C4-2B (cell line): ENCODE data around the gene LTB4R2.

Experiments used
- H3K27ac ChIP-seq: fragments of 450-650 bp; 2 replicates; pipeline ENCODE4 v1.5.1; 2017
- ZFX ChIP-seq: fragments of 450-650 bp; IDR thresholded peaks from 2 replicates; pipeline ENCODE4 v1.6.1; 2017
- TF ChIP-seq, protein P1 (sequence below): fragments of 450-650 bp; conservative IDR thresholded peaks from 2 replicates; pipeline ENCODE4 v1.5.1; 2017; ENCODE audit warnings: mild to moderate bottlenecking

The LTB4R2 gene

DNA sequence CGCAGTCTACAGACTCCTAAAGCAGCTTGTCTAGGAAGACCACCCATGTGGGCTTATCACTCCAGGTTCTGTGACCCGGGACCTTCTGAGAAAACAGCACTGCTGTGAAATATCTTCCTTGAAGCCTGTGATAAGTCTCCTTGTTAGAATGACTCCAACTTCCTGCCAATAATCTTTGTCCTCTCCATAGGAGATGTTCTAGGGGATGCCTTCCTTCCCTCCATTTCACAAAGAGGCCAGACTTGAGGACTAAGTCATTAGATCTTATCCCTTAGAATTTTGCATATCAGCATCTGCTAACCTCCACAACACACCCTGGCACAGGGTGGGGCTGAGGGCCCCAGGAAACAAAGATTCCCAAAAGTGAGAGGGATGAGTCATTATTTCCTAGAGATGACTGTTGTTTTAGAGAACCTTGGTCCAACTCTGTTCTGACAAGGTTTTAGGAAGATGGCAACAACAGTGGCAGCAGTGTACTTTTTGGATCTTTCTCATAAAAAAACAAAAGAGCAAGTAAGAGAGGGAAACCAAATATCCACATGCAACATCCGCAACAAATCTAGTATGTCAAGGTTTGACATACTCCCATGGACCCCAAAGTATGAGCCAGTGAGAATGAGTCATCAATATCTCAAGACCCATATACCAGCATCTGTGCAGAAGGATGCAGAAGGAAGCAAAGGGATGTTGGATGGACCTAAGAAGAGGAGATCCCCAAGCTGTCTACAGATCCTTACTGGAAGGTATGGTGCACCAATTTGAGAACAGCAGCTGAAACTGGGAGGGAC lies 7.4 kb downstream of the LTB4R2 start:
- no peak overlapping the region for H3K27ac ChIP-seq
- no peak for TF ChIP-seq ZFX
- TF ChIP-seq, protein P1, sequence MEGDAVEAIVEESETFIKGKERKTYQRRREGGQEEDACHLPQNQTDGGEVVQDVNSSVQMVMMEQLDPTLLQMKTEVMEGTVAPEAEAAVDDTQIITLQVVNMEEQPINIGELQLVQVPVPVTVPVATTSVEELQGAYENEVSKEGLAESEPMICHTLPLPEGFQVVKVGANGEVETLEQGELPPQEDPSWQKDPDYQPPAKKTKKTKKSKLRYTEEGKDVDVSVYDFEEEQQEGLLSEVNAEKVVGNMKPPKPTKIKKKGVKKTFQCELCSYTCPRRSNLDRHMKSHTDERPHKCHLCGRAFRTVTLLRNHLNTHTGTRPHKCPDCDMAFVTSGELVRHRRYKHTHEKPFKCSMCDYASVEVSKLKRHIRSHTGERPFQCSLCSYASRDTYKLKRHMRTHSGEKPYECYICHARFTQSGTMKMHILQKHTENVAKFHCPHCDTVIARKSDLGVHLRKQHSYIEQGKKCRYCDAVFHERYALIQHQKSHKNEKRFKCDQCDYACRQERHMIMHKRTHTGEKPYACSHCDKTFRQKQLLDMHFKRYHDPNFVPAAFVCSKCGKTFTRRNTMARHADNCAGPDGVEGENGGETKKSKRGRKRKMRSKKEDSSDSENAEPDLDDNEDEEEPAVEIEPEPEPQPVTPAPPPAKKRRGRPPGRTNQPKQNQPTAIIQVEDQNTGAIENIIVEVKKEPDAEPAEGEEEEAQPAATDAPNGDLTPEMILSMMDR = no peak

DNA sequence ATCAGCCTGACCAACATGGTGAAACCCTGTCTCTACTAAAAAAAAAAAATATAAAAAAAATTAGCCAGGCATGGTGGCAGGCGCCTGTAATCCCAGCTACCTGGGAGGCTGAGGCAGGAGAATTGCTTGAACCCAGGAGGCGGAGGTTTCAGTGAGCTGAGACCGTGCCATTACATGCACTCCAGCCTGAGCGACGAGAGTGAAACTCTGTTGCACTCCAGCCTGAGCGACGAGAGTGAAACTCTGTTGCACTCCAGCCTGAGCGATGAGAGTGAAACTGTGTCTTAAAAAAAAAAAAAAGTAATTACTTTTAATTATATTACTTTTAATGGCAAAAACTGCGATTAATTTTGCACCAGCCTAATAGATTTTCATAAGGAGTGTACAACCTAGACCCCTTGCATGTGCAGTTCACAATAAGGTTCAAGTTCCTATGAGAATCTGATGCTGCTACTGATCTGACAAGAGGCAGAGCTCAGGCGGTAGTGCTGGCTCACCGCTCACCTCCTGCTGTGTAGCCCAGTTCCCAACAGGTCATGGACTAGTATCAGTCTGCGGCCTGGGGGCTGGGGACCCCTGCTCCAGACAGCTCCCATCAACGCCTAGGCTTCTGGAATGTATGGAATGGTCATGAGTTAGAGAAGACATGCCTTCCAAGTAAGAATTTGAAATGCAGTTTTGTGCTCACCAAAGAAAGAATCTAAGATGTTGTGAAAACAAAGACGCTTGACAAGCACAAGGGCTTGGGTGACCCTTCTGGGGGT lies 11.5 kb downstream of the LTB4R2 start:
- no peak for TF ChIP-seq ZFX
- TF ChIP-seq, protein P1 = no peak

DNA sequence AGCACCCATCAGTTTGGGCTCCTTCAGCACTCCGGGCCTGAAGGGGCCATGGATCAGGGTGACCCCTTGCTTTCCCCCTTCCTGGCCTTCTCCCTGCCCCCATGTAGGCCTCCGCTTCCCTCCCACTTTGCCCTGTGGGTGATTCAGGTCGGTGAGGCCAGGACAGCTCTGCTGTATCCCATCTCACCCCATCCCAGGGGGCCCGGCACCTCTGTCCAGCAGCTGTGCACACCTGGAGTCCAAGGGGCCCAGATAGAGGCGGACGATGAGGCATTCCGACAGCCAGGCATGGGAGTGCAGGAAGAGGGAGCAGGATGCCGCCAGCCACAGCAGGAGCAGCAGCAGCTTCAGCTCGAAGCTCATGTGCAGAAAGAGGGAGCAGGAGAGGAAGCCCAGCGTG lies 12.7 kb downstream of the LTB4R2 start:
- H3K27ac ChIP-seq = no peak overlapping the region
- TF ChIP-seq, protein P1 = no peak
- no peak for TF ChIP-seq ZFX

More for the DNA sequence above, 11.5 kb downstream of the LTB4R2 start:
- H3K27ac ChIP-seq = no peak overlapping the region

DNA sequence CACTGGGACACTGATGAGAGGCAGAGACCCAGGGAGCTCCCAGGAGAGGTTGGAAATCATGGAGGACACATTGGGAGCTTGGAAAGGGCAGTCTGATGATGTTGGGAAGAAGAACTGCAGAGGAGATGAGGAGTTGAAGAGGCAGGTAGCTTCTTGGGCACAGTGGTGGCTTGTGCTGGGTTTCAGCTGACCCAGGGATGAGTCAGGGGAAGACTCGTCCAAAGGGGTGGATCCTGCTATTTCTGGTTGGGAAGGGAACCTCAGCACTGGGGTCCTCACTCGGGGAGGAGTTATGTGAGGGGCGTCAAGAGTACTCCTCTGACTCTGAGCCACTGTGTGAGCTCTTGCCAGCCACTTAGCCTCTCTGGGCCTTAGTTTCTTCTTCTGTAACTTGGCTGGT lies 13.4 kb downstream of the LTB4R2 start:
- H3K27ac ChIP-seq = no peak overlapping the region
- no peak for TF ChIP-seq ZFX
- TF ChIP-seq, protein P1 = no peak

DNA sequence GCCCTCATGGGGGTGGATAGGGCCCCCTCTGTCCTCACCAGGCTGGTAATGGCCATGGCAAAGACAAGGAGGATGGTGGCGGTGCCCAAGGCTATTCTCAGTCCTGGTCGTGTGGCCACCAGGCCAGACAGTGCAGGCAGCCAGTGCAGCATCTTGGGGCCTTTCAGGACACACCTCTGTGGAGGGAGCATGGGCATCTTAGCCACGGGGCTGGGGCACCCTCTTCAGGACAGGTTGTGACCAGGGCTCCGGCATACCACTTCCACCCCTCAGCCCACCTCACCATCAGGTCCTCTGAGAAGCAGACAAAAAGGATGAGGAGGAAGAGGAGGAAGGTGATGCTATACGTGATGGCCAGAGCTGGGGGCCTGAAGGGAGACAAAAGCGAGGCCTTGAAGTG lies 14.1 kb downstream of the LTB4R2 start:
- no peak overlapping the region for H3K27ac ChIP-seq
- TF ChIP-seq, protein P1 = no peak
- no peak for TF ChIP-seq ZFX

GRCh38 chr14:24325041-24325530 lies 15.1 kb downstream of the LTB4R2 start:
- TF ChIP-seq, protein P1 = no peak
- TF ChIP-seq ZFX = no peak
- no peak overlapping the region for H3K27ac ChIP-seq

GRCh38 chr14:24325963-24326362 lies 16.0 kb downstream of the LTB4R2 start:
- H3K27ac ChIP-seq = no peak overlapping the region
- no peak for TF ChIP-seq ZFX
- TF ChIP-seq, protein P1 = no peak
